Heart left ventricle (tissue), 16 donors: ENCODE measurements around the gene KIAA0753. TPM values are rescaled to one million over a fixed set of nuclear protein-coding genes. Genes with fewer than 3 reads are reported as not detected.
A peak's percentile ranks its signal among the peaks of the same experiment; 100 is the strongest.

ENCODE experiments used
- ATAC-seq, 4 donors: fragments of 200-7000 bp; cut with Tn5 transposase; one replicate each; pipeline ENCODE4 v1.9.1; 2020 to 2022; ENCODE audit warnings: moderate library complexity in 4 of 4, mild to moderate bottlenecking in 3 of 4, moderate number of reproducible peaks in 1 of 4
- DNase-seq, 5 donors: peaks; one replicate each; pipeline ENCODE4 v3.0.0-alpha.2; 2020
- H3K27ac ChIP-seq, 12 donors: fragments of 200-600 bp; sonication (generic) in 4 of 12; one replicate each; pipeline versions ENCODE4 v1.5.0 to v1.8.0; 2016 to 2022; ENCODE audit warnings: mild to moderate bottlenecking in 2 of 12
- H3K27me3 ChIP-seq, 9 donors: fragments of 200-600 bp; sonication (generic) in 2 of 9; one replicate each; pipeline versions ENCODE4 v1.5.1 to v1.8.0; 2016 to 2022; ENCODE audit warnings: mild to moderate bottlenecking in 3 of 9
- H3K36me3 ChIP-seq, 9 donors: fragments of 200-600 bp; sonication (generic) in 2 of 9; one replicate each; pipeline versions ENCODE4 v1.5.0 to v1.8.0; 2018 to 2022; ENCODE audit warnings: mild to moderate bottlenecking in 2 of 9
- H3K4me1 ChIP-seq, 12 donors: fragments of 200-600 bp; sonication (generic) in 4 of 12; one replicate each; pipeline versions ENCODE4 v1.5.0 to v1.8.0; 2016 to 2022; ENCODE audit warnings: mild to moderate bottlenecking in 3 of 12
- H3K4me3 ChIP-seq, 12 donors: fragments of 200-600 bp; sonication (generic) in 4 of 12; one replicate each; pipeline versions ENCODE4 v1.5.0 to v1.8.0; 2017 to 2022; ENCODE audit warnings: mild to moderate bottlenecking in 9 of 12, moderate library complexity in 4 of 12
- H3K9me3 ChIP-seq, 12 donors: fragments of 200-600 bp; sonication (generic) in 4 of 12; one replicate each; pipeline versions ENCODE4 v1.5.0 to v1.8.0; 2016 to 2022; ENCODE audit warnings: mild to moderate bottlenecking in 1 of 12
- CTCF ChIP-seq, 12 donors: fragments of 200-600 bp; sonication (generic) in 4 of 12; IDR thresholded peaks; one replicate each; pipeline versions ENCODE4 v1.5.0 to v1.8.0; 2018 to 2022; ENCODE audit warnings: antibody characterized with exemption in 12 of 12, mild to moderate bottlenecking in 5 of 12
- POLR2A ChIP-seq, 2 donors: fragments of 450-650 bp; IDR thresholded peaks; one replicate each; pipeline ENCODE4 v1.6.1; 2017; ENCODE audit warnings: antibody characterized with exemption in 2 of 2, mild to moderate bottlenecking in 2 of 2, moderate library complexity in 2 of 2
- WGBS, 4 donors: extraction: QIAGEN DNeasy Blood & Tissue Kit in 2 of 4; methylation state at CpG; one replicate each; pipeline versions ENCODE4 v1.1.5 to v1.1.7; 2013 to 2018; 5-methylcytosine and 5-hydroxymethylcytosine counted together
- intact Hi-C, 10 donors: fragments of 100-400 bp; cut with DNase I; formaldehyde crosslinking; loops; one replicate each; pipeline versions ENCODE4 v1.11.1 to v1.14.2; 2022
- polyA plus RNA-seq, 2 donors: library from polyadenylated mRNA; stranded (reverse); fragments of 200-250 nt; gene quantifications; one replicate each; pipeline ENCODE4 v1.2.3, GENCODE V29; 2013
- total RNA-seq, 9 donors: library from RNA; depleted of rRNA in 2 of 9; stranded (reverse); fragments of >200 nt in 2 of 9; fragmentation: NEBNext Ultra II Directional in 3 of 9; extraction: Animal tissue kit (Norgen Biotek cat#: 25700) in 3 of 9; gene quantifications; one replicate each; pipeline versions ENCODE4 v1.1.0 to v1.2.4, GENCODE V29; 2016 to 2023
- donor health status: ischemic (EF 13 %, LVEDD 7.1; RV severe dilation, severe dysfunction).
- donor health status: healthy with polysubstance abuse.
- donor health status: DM: no; HTN: yes; CAD: no.
- donor health status: DM: no; HTN: no; CAD: no.
- donor health status: ischemic (EF 25% LVEDD 6.9; RV normal size, moderate dysfunction).
- donor health status: ischemic (EF 25% LVEDD 5.7; RV mildly dilated, moderate dysfunction).
- donor health status: healthy.
- donor health status: DM: yes; HTN: yes; CAD: no.
- donor health status: ischemic (EF 35%, LVEDD 5.7; RV mildly dilated, moderate dysfunction).
- donor health status: nonischemic (EF 11% LVEDD 7.7; RV severe dilation, severe dysfunction).
- donor health status: DM: yes; HTN: yes; CAD: no.
- donor health status: PGD.
- donor health status: ischemic (EF 29% LVEDD 5.4; RV normal size, mild dysfunction).
- donor health status: nonischemic (EF 23%, LVEDD 6.1; RV moderate dilation, normal function).

Gene KIAA0753
- total and polyA plus RNA-seq, 11 donors = 2.7 to 10.2 (median 5.0) TPM

GRCh38 chr17:6674586-6674985 lies 34.1 kb upstream of the KIAA0753 start:
- no peaks in the 10 kb centered on the region for H3K9me3 ChIP-seq
- DNase-seq (no peak), ATAC-seq (no peak)
- intact Hi-C loops = no loop called here
- no peaks in the 10 kb centered on the region for H3K36me3 ChIP-seq
- TF ChIP-seq CTCF (IDR thresholded peaks at IDR 0.05) = no peak
- no peak for TF ChIP-seq POLR2A (IDR thresholded peaks at IDR 0.05)
- H3K27me3 ChIP-seq = peaks cover 0 to 46% (median 5%) of the 10 kb centered on the region in 9 donors
- H3K4me1 ChIP-seq = no peaks in the 10 kb centered on the region
- WGBS, 4 donors = 91 to 95% (median 93%) methylated on average over 13 of the region's 13 CpGs
- H3K27ac ChIP-seq = no peak overlapping the region
- no peak overlapping the region for H3K4me3 ChIP-seq

DNA sequence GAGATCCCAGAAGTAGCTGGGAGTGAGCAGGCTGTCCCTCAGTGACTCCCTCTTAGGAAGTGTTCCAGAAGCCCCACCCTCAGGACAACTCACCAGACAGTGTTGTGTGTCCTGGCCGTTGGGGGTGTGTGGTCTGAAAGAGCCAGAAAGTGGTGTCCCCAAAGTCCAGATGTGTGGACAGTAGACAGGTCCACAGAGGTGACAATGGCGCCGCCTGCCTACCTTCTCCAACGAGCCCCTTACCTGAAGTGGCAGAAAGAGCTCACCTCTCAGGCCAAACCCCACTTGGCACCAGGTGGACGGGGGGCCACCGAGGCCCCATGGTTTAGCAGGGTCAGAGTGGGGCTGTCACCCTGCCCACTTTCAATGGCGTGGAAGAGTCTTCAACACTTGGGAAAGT lies 30.9 kb upstream of the KIAA0753 start:
- Histone ChIP-seq H3K36me3 (no peaks in the 10 kb centered on the region), H3K4me1 (no peaks in the 10 kb centered on the region), H3K9me3 (no peaks in the 10 kb centered on the region), H3K27me3 (peaks cover 0 to 25% (median 4%) of the 10 kb centered on the region in 9 donors), H3K4me3 (no peak overlapping the region), H3K27ac (no peak overlapping the region)
- 72 to 84% (median 81%) methylated on average over 4 to 7 of the region's 7 CpGs for WGBS, 4 donors
- intact Hi-C loops = no loop called here
- no peak for ATAC-seq
- no peak for DNase-seq
- TF ChIP-seq CTCF (IDR thresholded peaks at IDR 0.05) (no peak), POLR2A (IDR thresholded peaks at IDR 0.05) (no peak)

DNA sequence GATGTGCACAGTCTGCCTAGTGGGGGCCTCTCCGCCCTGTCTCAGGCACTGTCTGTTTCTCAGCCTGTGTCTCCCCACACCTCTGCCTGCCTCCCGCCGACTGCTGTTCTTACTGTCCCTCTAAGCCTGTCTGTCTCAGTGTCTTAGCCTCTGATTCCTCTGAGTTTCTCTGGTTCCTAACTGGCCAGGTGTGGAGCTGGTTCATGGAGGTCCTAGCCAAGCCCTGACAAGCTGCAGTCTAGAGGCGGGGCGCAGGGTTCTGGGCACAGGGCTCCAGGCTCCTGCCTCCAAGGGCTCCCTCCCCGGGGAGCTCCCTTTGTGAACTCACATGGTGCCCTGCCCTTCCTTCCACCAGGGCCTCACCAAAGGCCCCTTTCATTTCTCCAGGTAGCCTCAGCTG lies 30.5 kb upstream of the KIAA0753 start:
- WGBS, 4 donors = 74 to 89% (median 88%) methylated on average over 6 of the region's 6 CpGs
- peak in 1 of 4 donors; percentile 21 for ATAC-seq

GRCh38 chr17:6670571-6670970 lies 30.1 kb upstream of the KIAA0753 start:
- TF ChIP-seq POLR2A (IDR thresholded peaks at IDR 0.05) (no peak), CTCF (IDR thresholded peaks at IDR 0.05) (no peak)
- ATAC-seq (no peak), DNase-seq (no peak)
- WGBS, 4 donors = 82 to 94% (median 92%) methylated on average over 8 of the region's 8 CpGs
- H3K4me1 ChIP-seq = peaks cover 0 to 6% (median 0%) of the 10 kb centered on the region in 12 donors
- no peaks in the 10 kb centered on the region for H3K36me3 ChIP-seq
- no peak overlapping the region for H3K27ac ChIP-seq
- H3K9me3 ChIP-seq = no peaks in the 10 kb centered on the region
- H3K4me3 ChIP-seq = no peak overlapping the region
- intact Hi-C loops = no loop called here
- H3K27me3 ChIP-seq = peaks cover 0 to 25% (median 4%) of the 10 kb centered on the region in 9 donors

More for the DNA sequence above, 30.5 kb upstream of the KIAA0753 start:
- Histone ChIP-seq H3K9me3 (no peaks in the 10 kb centered on the region), H3K36me3 (no peaks in the 10 kb centered on the region), H3K27me3 (peaks cover 0 to 25% (median 4%) of the 10 kb centered on the region in 9 donors), H3K4me1 (peaks cover 0 to 3% (median 0%) of the 10 kb centered on the region in 12 donors), H3K4me3 (no peak overlapping the region), H3K27ac (no peak overlapping the region)
- TF ChIP-seq POLR2A (IDR thresholded peaks at IDR 0.05) = no peak
- TF ChIP-seq CTCF (IDR thresholded peaks at IDR 0.05) = no peak
- intact Hi-C loops = no loop called here
- DNase-seq = no peak
